SK-N-SH treated with all-trans-retinoic acid at 6 μM for 48 hours (cell line): ENCODE data around the gene ZNF281.

Experiments
- ATAC-seq: fragments of 200-7000 bp; cut with Tn5 transposase; 3 replicates; pipeline ENCODE4 v1.9.1; 2020; ENCODE audit warnings: mild to moderate bottlenecking, moderate library complexity
- ARNTL ChIP-seq: fragments of 450-650 bp; formaldehyde crosslinking; IDR thresholded peaks from 2 replicates; pipeline ENCODE4 v1.5.0; 2020; ENCODE audit warnings: low read depth, mild to moderate bottlenecking, moderate library complexity, borderline replicate concordance
- BACH2 ChIP-seq: fragments of 250-450 bp; sonication (Bioruptor Pico); IDR thresholded peaks from 2 replicates; pipeline ENCODE4 v1.9.0; 2021; ENCODE audit warnings: mild to moderate bottlenecking, borderline replicate concordance
- CSRNP3 ChIP-seq: fragments of 250-450 bp; sonication (Bioruptor Pico); IDR thresholded peaks from 2 replicates; pipeline ENCODE4 v1.5.1; 2021; ENCODE audit warnings: mild to moderate bottlenecking, moderate library complexity
- ESRRG ChIP-seq: fragments of 250-450 bp; sonication (Bioruptor Pico); IDR thresholded peaks from 2 replicates; pipeline ENCODE4 v1.6.1; 2021; ENCODE audit warnings: mild to moderate bottlenecking
- GLIS3 ChIP-seq: fragments of 250-450 bp; sonication (Bioruptor Pico); IDR thresholded peaks from 2 replicates; pipeline ENCODE4 v1.5.0; 2020; ENCODE audit warnings: mild to moderate bottlenecking, moderate library complexity
- SNAI2 ChIP-seq: fragments of 250-450 bp; sonication (Bioruptor Pico); IDR thresholded peaks from 2 replicates; pipeline ENCODE4 v1.5.0; 2020; ENCODE audit warnings: mild to moderate bottlenecking, moderate library complexity
- TCF4 ChIP-seq: fragments of 250-450 bp; sonication (Bioruptor Pico); IDR thresholded peaks from 2 replicates; pipeline ENCODE4 v1.8.0; 2021; ENCODE audit warnings: mild to moderate bottlenecking, moderate library complexity, borderline replicate concordance
- TOX ChIP-seq: fragments of 250-450 bp; sonication (Bioruptor Pico); IDR thresholded peaks from 2 replicates; pipeline ENCODE4 v1.8.0; 2021; ENCODE audit warnings: mild to moderate bottlenecking, moderate library complexity, borderline replicate concordance
- TSHZ2 ChIP-seq: fragments of 250-450 bp; sonication (Bioruptor Pico); IDR thresholded peaks from 2 replicates; pipeline ENCODE4 v1.5.0; 2020; ENCODE audit warnings: mild to moderate bottlenecking, moderate library complexity
- TF ChIP-seq, protein P1 (sequence below): fragments of 250-450 bp; sonication (Bioruptor Pico); IDR thresholded peaks from 2 replicates; pipeline ENCODE4 v1.8.0; 2021; ENCODE audit warnings: low read depth, mild to moderate bottlenecking, moderate library complexity, borderline replicate concordance

ZNF281 gene

GRCh38 chr1:200355801-200356200 lies 54.0 kb downstream of the ZNF281 start:
- ATAC-seq, result no peak
- TF ChIP-seq BACH2 (no peak), TOX (CRISPR knock-in tag) (no peak), GLIS3 (CRISPR knock-in tag) (no peak), TSHZ2 (CRISPR knock-in tag) (no peak), TCF4 (CRISPR knock-in tag) (no peak), ESRRG (CRISPR knock-in tag) (no peak), SNAI2 (CRISPR knock-in tag) (no peak), ARNTL (CRISPR knock-in tag) (no peak), CSRNP3 (CRISPR knock-in tag) (no peak)
- TF ChIP-seq, protein P1, sequence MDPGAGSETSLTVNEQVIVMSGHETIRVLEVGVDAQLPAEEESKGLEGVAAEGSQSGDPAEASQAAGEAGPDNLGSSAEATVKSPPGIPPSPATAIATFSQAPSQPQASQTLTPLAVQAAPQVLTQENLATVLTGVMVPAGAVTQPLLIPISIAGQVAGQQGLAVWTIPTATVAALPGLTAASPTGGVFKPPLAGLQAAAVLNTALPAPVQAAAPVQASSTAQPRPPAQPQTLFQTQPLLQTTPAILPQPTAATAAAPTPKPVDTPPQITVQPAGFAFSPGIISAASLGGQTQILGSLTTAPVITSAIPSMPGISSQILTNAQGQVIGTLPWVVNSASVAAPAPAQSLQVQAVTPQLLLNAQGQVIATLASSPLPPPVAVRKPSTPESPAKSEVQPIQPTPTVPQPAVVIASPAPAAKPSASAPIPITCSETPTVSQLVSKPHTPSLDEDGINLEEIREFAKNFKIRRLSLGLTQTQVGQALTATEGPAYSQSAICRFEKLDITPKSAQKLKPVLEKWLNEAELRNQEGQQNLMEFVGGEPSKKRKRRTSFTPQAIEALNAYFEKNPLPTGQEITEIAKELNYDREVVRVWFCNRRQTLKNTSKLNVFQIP, result no peak
